HG02763 (cell line): ENCODE data around the gene KIRREL3.

Source experiments
- ATAC-seq: cut with Tn5 transposase; IDR thresholded peaks from one replicate; pipeline ENCODE4 v1.9.1; 2021; ENCODE audit warnings: mild to moderate bottlenecking, moderate library complexity; ENCODE audit not compliant: unreplicated experiment

KIRREL3 gene

DNA sequence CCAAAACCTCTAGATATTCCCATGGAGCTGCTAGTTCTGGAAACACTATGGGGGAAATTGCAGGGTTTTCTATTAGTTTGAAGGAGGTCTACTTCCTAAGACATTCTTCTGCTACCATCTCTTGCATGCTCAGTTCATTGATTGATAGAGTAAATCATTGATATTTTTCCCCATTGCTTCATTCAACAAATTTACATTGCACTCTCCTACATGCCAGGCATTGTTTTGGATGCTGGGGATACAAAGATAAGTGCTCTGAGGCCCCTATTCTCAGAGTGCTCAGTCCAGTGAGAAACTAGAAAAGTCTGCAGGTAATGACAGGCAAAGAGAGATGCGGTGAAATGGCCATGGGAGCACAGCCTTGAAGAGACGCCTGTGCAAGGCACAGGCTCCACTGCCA is 313.1 kb downstream of the KIRREL3 start:
- ATAC-seq: no peak

DNA sequence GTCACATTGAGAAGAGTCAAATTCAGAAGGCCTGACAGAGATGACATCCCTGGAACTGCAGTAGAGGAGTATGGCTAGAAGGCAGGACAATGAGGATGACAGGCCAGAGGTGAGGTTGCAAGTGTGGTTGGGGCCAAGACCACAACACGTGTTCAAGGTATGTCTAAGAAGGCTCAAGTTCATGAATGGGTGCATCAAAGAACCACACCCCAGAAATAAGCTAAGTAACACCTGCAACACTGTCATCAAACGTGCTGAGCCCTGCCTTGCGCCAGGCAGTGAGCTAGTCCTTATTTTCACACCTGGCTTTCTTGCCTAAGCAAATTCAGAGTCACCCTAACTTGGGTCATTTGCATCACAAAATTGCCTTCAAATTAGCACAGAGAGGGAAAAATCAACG is 313.6 kb downstream of the KIRREL3 start:
- no peak for ATAC-seq

DNA sequence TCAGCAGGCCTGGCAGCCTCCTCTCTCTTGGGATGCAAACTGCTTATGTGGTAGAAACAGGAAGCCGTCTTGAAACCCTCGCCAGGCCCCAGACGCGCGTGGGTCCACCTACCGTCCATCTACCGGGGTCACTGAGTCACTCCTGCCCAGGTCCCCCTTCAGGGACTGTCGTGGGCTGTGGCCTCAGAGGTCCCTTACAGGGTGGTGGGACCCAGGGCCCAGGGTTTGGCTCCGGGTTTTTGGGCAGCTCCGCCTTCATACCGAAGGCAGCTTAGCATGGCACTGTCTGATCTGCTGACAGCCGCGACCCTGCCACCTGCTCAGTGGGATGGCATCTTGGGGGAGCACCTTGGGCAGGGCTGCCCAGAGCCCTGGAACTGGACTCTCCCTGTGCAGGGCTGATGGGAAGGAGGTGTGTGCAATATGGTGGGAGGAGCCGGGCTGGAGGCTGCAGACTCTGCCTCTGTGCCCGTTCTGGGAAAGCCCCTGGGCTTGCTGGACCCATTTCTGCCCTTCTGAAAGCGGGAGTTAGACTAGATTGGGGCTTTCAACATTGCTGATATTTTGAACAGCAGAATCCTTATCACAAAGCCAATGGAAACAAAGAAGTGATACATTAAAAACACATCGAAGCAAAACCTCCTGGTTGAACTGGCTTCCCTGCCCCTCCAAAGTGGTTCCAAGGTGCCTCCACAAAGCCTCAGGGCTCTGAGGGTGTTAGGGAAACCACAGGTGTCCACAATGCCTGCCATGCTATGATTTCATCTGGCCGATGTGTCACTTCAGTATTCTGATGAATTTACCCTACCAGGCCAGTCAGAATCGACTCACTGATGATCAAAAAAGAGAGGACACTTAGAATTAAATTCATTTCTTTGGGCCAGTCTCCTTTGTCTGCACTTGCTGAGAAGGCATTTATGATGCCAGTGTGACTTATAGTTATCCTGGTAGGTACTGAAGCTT is 316.5 kb downstream of the KIRREL3 start:
- ATAC-seq: no peak

DNA sequence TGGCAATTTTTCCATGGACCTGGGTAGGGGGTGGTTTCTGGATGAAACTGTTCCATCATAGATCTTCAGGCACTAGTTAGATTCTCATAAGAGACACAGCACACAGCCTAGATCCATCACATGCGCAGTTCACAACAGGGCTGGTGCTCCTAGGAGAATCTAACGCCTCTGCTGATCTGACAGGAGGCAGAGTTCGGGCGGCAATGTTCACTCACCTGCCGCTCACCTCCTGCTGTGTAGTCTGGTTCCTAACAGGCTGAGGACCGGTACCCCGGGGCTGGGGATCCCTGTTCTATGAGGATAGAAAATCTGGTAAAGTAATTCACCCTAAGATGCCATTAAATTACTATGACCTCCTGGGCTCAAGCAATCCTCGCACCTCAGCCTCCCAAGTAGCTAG is 318.0 kb downstream of the KIRREL3 start:
- no peak for ATAC-seq

DNA sequence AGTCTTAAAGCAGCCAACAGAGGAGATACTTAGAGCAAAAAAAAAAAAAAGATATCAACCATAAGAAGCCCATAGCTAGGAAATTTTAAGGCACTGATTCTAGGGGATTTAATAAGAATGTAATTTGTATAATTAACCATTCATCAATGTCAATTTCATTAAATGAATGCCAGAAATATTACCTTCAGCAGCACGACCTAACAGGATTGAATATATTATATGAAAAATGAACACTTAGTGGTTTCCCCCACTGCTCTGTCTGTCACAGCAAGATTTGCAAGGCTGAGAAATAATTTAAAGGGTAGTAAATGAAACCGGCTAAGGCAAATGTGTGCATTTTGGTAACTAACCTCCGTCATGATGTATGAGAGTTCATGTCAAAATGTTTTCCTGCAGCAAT is 319.9 kb downstream of the KIRREL3 start:
- no peak for ATAC-seq

- ATAC-seq: no peak
Observed at GRCh38 chr11:126680131-126680530, 320.4 kb downstream of the KIRREL3 start.

DNA sequence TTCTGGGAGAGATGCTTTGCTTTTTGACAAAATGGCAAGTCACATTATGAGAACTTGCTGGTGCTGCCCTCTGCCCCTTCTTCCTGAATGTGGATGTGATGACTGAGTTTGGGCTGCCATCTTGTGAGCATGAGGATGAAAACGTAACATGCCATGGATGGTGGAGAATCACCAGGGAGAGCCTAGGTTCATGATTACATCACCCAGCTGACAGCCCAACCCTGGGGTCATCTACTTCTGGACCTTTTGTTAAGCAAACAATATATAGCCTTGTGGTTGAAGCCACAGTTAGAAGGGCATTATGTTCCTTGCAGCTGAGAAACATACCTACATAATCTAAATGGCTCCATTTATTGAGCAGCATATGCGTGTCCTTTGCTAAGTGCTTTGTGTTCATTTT is 321.5 kb downstream of the KIRREL3 start:
- ATAC-seq: no peak

DNA sequence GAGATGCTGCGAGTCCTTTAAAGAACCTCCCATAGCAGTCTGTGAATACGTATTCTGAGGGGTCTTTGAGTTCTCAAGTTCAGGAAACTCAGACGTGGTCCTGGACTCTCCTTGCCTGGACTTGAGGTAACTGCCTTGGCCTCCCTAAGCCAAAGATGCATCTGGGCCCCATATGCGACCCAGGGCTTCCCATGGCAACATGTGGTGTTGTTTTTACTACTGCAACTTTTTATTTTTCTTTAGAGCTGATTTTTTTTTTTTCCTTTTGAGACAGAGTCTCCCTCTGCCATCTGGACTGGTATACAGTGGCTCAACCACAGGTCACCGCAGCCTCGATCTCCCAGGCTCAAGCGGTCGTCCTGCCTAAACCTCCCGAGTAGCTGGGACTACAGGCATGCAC is 324.0 kb downstream of the KIRREL3 start:
- ATAC-seq: no peak

DNA sequence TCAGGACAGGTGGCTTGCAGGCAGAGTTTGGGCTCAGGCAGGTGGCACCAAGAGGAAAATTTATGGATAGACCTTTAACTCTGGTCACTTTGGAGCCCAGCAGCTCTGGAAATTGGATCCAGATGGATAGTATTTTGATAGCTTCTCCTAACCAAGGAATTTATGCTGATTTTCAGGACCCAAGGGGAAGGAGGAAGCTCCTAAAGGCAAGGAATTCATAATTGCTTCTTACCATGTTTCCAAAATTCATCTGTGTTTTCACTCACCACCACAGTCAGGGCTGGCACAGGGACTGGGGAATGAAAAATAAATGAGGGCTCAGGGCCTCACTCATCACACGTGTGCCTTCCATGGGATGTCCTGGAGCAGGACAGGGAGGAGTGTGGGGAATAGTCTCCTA is 327.3 kb downstream of the KIRREL3 start:
- no peak for ATAC-seq

DNA sequence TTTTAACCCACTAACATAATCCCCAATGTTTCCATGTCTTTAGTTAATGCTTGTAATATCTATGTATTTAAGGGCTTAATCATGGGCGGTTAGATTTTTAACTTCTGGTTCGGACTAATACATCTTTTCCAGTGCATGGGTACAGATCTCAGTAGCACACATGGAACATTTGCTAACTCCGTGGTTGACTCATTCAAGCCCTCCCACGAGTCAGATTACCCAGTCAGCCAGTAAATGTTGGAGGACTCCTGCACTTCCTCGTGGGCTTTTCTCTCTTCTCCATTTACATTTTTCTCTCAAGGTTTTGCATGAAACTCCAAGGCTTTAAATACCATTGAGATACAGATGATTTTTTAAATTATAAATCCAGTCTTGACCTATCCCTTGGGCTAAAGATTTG is 331.2 kb downstream of the KIRREL3 start:
- no peak for ATAC-seq

- ATAC-seq: no peak
Observed at GRCh38 chr11:126664643-126665042, 335.9 kb downstream of the KIRREL3 start.

GRCh38 chr11:126663749-126664592 is 336.6 kb downstream of the KIRREL3 start:
- ATAC-seq: no peak

DNA sequence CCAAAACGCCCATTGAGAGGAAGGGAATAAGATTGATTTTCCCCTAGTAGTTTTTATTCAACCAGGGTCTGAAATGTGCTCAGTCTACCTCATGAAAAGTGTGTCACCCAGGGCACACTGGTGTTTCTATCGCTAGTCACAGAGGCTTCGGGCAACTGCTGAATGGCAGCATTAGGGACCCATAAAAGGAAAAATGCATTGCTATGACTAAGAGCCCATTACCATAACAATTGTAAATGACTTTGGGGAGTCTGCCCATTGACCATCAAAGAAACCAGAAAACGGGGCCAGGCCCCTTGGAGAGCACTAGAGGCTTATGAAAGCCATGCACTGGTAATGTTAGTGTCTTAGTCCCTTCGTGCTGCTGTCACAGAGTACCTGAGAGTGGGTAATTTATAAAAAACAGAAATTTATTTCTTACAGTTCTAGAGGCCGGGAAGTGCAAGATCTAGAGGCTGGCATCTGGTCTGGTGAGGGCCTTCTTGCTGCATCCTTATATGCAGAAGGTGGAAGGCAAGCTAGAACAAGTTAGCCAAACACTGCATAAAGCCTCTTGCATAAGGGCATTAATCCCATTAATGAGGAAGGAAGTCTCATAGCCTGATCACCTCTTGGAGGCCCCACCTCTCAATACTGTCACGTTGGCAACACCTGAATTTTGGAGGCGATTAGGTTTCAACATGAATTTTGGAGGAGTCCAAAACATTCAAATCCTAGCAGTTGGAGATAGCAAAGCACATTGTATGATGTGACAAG is 338.4 kb downstream of the KIRREL3 start:
- no peak for ATAC-seq

DNA sequence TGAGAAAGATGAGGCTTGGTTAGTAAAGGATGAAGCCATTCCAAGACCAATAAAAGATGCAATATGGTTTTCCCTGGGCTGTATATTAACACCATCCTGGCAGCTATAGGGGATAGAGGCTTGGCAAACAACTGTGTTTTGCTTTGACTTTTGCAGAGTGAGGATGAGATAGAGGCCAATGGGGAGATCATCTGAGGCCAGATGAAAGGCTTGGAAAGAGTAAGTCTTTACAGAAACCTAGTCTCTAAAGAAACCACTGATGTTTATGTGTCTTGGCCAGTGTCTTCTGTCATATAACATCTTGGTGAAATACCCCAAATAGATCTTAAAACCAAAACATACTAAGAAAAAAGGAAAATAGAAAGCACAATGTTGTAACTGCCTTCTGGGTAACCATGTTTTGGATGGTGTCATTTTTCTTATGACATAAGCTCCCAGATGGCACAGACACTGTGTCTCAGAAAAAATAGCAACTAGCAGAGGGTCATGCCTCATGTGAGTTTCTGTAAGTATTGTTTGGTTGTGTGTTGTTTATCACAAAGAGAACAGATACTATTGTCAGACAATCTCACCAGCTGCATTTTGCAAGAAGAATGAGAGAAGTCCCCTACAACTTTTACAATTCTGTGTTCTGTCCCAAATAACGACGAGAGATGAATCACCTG is 339.7 kb downstream of the KIRREL3 start:
- no peak for ATAC-seq

- no peak for ATAC-seq
Observed at GRCh38 chr11:126660321-126660720, 340.2 kb downstream of the KIRREL3 start.

DNA sequence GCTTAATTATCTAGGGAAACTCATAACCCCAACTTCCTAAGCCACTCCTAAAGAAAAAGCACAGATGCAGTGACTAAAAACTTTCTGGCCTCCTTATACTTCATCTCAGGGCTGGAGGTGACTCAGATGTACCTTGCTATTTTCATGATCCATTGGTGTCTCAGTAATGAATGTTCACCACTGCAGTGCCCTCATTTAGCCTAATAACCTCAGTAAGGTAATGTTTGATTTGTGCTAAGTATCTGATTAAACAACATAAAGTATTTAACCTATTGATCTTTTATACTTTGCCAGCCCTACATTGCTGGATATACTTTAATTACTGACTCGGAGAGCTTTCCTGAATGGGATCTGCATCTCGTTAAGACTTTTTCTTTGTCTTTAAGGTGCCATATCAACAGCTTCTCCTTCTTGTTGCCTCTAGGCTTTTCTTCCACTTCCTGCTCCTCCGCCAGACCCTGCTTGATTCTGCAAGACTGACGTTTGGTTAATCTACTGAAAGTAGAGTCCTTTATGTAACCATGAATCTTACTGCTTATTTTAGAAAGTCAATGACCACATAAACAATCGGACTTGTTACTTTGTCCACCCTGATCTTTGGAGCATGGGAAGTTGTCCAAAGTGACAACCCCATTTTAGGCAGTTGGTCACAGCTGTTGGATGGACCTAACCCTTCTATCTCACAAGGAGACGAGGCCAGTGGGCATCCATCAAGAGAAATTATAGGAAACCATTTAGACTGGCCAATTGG is 342.1 kb downstream of the KIRREL3 start:
- no peak for ATAC-seq

- no peak for ATAC-seq
Observed at GRCh38 chr11:126655807-126656128, 344.8 kb downstream of the KIRREL3 start.

- no peak for ATAC-seq
Observed at GRCh38 chr11:126654886-126655806, 345.4 kb downstream of the KIRREL3 start.

DNA sequence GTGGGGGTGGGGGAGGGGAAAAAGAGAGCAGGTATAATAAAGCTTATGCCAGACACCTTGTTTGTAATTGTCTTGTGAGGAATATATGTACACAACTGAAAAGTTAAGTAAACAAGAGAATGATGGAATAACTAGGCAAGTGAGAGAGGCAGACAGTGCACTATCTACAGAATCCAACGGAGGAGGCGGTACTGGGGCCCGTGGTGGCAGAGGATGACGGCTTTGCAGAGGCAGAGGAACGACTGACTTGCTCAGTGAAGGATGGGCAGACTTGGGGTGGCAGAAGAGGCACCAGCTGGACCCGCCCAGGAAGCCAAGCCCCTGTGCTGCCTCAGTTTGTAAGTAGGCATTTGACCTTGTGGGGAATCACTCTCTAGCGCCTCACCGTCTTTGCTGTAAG is 347.5 kb downstream of the KIRREL3 start:
- ATAC-seq: no peak
